H1 (cell line): ENCODE data around the gene TTC29. TPM values are rescaled to one million over a fixed set of nuclear protein-coding genes. Genes with fewer than 3 reads are reported as not detected.

Experiments
- BACH1 ChIP-seq: IDR thresholded peaks from 2 replicates; pipeline ENCODE4 v1.6.1; 2012; ENCODE audit warnings: low read length, improper control_type of control experiment
- BCL11A ChIP-seq, 2 experiments: IDR thresholded peaks; one replicate each; pipeline ENCODE4 v1.6.1; 2011; ENCODE audit warnings: low read depth in 2 of 2, low read length in 2 of 2, mild to moderate bottlenecking in 2 of 2
- CBX5 ChIP-seq: fragments of 300-800, 300-1000 bp; sonication (generic); IDR thresholded peaks from 2 replicates; pipeline ENCODE4 v1.7.1; 2016; ENCODE audit warnings: antibody characterized with exemption, low read length, low read depth
- E2F6 ChIP-seq: IDR thresholded peaks from 2 replicates; pipeline ENCODE4 v1.6.1; 2012; ENCODE audit warnings: inconsistent platforms
- GTF2F1 ChIP-seq: IDR thresholded peaks from 2 replicates; pipeline ENCODE4 v1.6.1; 2012; ENCODE audit warnings: low read depth, low read length, improper control_type of control experiment, borderline replicate concordance
- JUND ChIP-seq: IDR thresholded peaks from 2 replicates; pipeline ENCODE4 v1.6.1; 2011; ENCODE audit warnings: mild to moderate bottlenecking, improper control_type of control experiment, low read length
- KDM4A ChIP-seq: IDR thresholded peaks from one replicate; pipeline ENCODE4 v1.7.1; 2012; ENCODE audit warnings: low read depth, mild to moderate bottlenecking, moderate library complexity, low read length, inconsistent platforms; ENCODE audit not compliant: severe bottlenecking
- KDM5A ChIP-seq: fragments of 200-600 bp; IDR thresholded peaks from 2 replicates; pipeline ENCODE4 v1.7.1; 2012; ENCODE audit warnings: mild to moderate bottlenecking, low read length, inconsistent platforms, mixed read lengths
- NANOG ChIP-seq: IDR thresholded peaks from 2 replicates; pipeline ENCODE4 v1.6.1; 2011; ENCODE audit warnings: low read length, low read depth, mild to moderate bottlenecking, inconsistent platforms; ENCODE audit not compliant: insufficient read depth, poor library complexity, severe bottlenecking
- PHF8 ChIP-seq: fragments of 200-600 bp; sonication (generic); conservative IDR thresholded peaks from 2 replicates; pipeline ENCODE4 v1.7.1; 2012; ENCODE audit warnings: low read depth, mild to moderate bottlenecking, inconsistent platforms, low read length, moderate library complexity
- YY1 ChIP-seq: IDR thresholded peaks from 2 replicates; pipeline ENCODE4 v1.6.1; 2011; ENCODE audit warnings: low read depth, mild to moderate bottlenecking, low read length
- polyA plus RNA-seq, 7 experiments: library from polyadenylated mRNA; depleted of rRNA in 3 of 7; stranded (reverse) in 5 of 7; unstranded in 2 of 7; fragments of >200 nt in 5 of 7; fragments of 200-250 nt in 2 of 7; gene quantifications; 1 replicate in 5 of 7; 2 replicates in 1 of 7; 4 replicates in 1 of 7; pipeline versions ENCODE4 v1.2.1 to v1.2.3, GENCODE V29; 2011 to 2013; ENCODE audit warnings: missing spikeins in 2 of 7, mixed read lengths in 2 of 7
- total RNA-seq: library from RNA; stranded (reverse); fragmentation: NEBNext Ultra II Directional; extraction: Animal tissue kit (Norgen Biotek cat#: 25700); gene quantifications from 2 replicates; pipeline ENCODE4 v1.2.1, GENCODE V29; 2021
- TF ChIP-seq, protein P1 (sequence below): fragments of 300-600 bp; sonication (generic); IDR thresholded peaks from 2 replicates; pipeline ENCODE4 v1.7.1; 2012; ENCODE audit warnings: low read length, moderate library complexity, mild to moderate bottlenecking, inconsistent platforms; ENCODE audit not compliant: insufficient replicate concordance

TTC29 gene
- total and polyA plus RNA-seq, 2 of the 8 experiments (the other 6 are each of a cell fraction or from before 2014, with no cell fraction given): 0.28 TPM; not detected in 1

GRCh38 chr4:146960634-146961033 is 15.0 kb upstream of the TTC29 start (continued):
- TF ChIP-seq, protein P1, sequence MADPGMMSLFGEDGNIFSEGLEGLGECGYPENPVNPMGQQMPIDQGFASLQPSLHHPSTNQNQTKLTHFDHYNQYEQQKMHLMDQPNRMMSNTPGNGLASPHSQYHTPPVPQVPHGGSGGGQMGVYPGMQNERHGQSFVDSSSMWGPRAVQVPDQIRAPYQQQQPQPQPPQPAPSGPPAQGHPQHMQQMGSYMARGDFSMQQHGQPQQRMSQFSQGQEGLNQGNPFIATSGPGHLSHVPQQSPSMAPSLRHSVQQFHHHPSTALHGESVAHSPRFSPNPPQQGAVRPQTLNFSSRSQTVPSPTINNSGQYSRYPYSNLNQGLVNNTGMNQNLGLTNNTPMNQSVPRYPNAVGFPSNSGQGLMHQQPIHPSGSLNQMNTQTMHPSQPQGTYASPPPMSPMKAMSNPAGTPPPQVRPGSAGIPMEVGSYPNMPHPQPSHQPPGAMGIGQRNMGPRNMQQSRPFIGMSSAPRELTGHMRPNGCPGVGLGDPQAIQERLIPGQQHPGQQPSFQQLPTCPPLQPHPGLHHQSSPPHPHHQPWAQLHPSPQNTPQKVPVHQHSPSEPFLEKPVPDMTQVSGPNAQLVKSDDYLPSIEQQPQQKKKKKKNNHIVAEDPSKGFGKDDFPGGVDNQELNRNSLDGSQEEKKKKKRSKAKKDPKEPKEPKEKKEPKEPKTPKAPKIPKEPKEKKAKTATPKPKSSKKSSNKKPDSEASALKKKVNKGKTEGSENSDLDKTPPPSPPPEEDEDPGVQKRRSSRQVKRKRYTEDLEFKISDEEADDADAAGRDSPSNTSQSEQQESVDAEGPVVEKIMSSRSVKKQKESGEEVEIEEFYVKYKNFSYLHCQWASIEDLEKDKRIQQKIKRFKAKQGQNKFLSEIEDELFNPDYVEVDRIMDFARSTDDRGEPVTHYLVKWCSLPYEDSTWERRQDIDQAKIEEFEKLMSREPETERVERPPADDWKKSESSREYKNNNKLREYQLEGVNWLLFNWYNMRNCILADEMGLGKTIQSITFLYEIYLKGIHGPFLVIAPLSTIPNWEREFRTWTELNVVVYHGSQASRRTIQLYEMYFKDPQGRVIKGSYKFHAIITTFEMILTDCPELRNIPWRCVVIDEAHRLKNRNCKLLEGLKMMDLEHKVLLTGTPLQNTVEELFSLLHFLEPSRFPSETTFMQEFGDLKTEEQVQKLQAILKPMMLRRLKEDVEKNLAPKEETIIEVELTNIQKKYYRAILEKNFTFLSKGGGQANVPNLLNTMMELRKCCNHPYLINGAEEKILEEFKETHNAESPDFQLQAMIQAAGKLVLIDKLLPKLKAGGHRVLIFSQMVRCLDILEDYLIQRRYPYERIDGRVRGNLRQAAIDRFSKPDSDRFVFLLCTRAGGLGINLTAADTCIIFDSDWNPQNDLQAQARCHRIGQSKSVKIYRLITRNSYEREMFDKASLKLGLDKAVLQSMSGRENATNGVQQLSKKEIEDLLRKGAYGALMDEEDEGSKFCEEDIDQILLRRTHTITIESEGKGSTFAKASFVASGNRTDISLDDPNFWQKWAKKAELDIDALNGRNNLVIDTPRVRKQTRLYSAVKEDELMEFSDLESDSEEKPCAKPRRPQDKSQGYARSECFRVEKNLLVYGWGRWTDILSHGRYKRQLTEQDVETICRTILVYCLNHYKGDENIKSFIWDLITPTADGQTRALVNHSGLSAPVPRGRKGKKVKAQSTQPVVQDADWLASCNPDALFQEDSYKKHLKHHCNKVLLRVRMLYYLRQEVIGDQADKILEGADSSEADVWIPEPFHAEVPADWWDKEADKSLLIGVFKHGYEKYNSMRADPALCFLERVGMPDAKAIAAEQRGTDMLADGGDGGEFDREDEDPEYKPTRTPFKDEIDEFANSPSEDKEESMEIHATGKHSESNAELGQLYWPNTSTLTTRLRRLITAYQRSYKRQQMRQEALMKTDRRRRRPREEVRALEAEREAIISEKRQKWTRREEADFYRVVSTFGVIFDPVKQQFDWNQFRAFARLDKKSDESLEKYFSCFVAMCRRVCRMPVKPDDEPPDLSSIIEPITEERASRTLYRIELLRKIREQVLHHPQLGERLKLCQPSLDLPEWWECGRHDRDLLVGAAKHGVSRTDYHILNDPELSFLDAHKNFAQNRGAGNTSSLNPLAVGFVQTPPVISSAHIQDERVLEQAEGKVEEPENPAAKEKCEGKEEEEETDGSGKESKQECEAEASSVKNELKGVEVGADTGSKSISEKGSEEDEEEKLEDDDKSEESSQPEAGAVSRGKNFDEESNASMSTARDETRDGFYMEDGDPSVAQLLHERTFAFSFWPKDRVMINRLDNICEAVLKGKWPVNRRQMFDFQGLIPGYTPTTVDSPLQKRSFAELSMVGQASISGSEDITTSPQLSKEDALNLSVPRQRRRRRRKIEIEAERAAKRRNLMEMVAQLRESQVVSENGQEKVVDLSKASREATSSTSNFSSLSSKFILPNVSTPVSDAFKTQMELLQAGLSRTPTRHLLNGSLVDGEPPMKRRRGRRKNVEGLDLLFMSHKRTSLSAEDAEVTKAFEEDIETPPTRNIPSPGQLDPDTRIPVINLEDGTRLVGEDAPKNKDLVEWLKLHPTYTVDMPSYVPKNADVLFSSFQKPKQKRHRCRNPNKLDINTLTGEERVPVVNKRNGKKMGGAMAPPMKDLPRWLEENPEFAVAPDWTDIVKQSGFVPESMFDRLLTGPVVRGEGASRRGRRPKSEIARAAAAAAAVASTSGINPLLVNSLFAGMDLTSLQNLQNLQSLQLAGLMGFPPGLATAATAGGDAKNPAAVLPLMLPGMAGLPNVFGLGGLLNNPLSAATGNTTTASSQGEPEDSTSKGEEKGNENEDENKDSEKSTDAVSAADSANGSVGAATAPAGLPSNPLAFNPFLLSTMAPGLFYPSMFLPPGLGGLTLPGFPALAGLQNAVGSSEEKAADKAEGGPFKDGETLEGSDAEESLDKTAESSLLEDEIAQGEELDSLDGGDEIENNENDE: no peak
- no peak for TF ChIP-seq BCL11A (IDR thresholded peaks at IDR 0.05; ENCODE audit: low read depth in 2 of 2, low read length in 2 of 2)
- TF ChIP-seq E2F6: no peak
- TF ChIP-seq JUND: no peak
- no peak for TF ChIP-seq KDM5A
- no peak for TF ChIP-seq BACH1
- no peak for TF ChIP-seq CBX5
- no peak for TF ChIP-seq YY1
- TF ChIP-seq PHF8: no peak
- TF ChIP-seq GTF2F1: no peak
- TF ChIP-seq NANOG: no peak
- TF ChIP-seq KDM4A: no peak
